IMR-90 (cell line): ENCODE measurements around the gene MALT1.

ENCODE experiments used
- BHLHE40 ChIP-seq: fragments of 150-350 bp; IDR thresholded peaks from 2 replicates; pipeline ENCODE4 v1.6.1; 2016; ENCODE audit warnings: mild to moderate bottlenecking, low read depth, low read length
- CEBPB ChIP-seq: IDR thresholded peaks from 2 replicates; pipeline ENCODE4 v1.6.1; 2012; ENCODE audit warnings: low read depth, low read length, improper control_type of control experiment
- FOS ChIP-seq: fragments of 150-350 bp; IDR thresholded peaks from 2 replicates; pipeline ENCODE4 v1.6.1; 2016; ENCODE audit warnings: low read depth, low read length
- MAZ ChIP-seq: IDR thresholded peaks from 2 replicates; pipeline ENCODE4 v1.6.1; 2012; ENCODE audit warnings: low read depth, mild to moderate bottlenecking, low read length, improper control_type of control experiment, moderate library complexity, borderline replicate concordance
- MXI1 ChIP-seq: IDR thresholded peaks from 2 replicates; pipeline ENCODE4 v1.6.1; 2012; ENCODE audit warnings: low read depth, mild to moderate bottlenecking, low read length, moderate library complexity, borderline replicate concordance
- POLR2A ChIP-seq: IDR thresholded peaks from 2 replicates; pipeline ENCODE4 v1.6.1; 2012; ENCODE audit warnings: mild to moderate bottlenecking, low read depth, low read length
- RAD21 ChIP-seq: IDR thresholded peaks from 2 replicates; pipeline ENCODE4 v1.6.1; 2012; ENCODE audit warnings: low read length, improper control_type of control experiment
- RCOR1 ChIP-seq: IDR thresholded peaks from 2 replicates; pipeline ENCODE4 v1.6.1; 2012; ENCODE audit warnings: mild to moderate bottlenecking, low read length, improper control_type of control experiment; ENCODE audit not compliant: insufficient replicate concordance
- SMC3 ChIP-seq: fragments of 150-350 bp; IDR thresholded peaks from 2 replicates; pipeline ENCODE4 v1.6.1; 2016; ENCODE audit warnings: low read depth, mild to moderate bottlenecking, antibody characterized with exemption, low read length, moderate library complexity
- TF ChIP-seq, protein P1 (sequence below): conservative IDR thresholded peaks from 2 replicates; pipeline ENCODE4 v1.5.1; 2012; ENCODE audit warnings: mild to moderate bottlenecking, low read depth, low read length, improper control_type of control experiment
- TF ChIP-seq, protein P2 (sequence below): fragments of 150-350 bp; IDR thresholded peaks from 2 replicates; pipeline ENCODE4 v1.6.1; 2017; ENCODE audit warnings: mild to moderate bottlenecking, antibody characterized with exemption, low read length, low read depth

DNA sequence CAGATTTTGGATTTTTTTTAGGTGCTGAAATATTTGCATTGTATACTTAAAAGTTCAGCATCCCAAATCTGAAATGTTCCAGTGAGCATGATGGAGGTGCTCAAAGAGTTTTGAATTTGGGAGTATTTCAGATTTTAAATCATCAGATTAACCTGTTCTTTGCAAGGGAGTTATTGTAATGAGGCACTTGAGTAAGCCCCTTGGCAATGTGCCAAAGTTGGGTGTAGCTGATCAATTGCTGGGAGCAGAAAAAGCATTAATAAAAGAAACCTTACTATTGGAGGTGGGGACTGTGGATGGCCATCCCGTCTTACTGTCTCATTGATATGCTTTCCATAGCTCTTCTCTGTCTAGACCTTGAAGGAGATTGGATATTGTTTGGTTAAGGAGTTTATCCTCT lies 28.3 kb downstream of the MALT1 start:
- TF ChIP-seq POLR2A, result no peak
- TF ChIP-seq, protein P1, sequence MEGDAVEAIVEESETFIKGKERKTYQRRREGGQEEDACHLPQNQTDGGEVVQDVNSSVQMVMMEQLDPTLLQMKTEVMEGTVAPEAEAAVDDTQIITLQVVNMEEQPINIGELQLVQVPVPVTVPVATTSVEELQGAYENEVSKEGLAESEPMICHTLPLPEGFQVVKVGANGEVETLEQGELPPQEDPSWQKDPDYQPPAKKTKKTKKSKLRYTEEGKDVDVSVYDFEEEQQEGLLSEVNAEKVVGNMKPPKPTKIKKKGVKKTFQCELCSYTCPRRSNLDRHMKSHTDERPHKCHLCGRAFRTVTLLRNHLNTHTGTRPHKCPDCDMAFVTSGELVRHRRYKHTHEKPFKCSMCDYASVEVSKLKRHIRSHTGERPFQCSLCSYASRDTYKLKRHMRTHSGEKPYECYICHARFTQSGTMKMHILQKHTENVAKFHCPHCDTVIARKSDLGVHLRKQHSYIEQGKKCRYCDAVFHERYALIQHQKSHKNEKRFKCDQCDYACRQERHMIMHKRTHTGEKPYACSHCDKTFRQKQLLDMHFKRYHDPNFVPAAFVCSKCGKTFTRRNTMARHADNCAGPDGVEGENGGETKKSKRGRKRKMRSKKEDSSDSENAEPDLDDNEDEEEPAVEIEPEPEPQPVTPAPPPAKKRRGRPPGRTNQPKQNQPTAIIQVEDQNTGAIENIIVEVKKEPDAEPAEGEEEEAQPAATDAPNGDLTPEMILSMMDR, result no peak
- no peak for TF ChIP-seq CEBPB
- TF ChIP-seq RAD21, result no peak
- TF ChIP-seq, protein P2, sequence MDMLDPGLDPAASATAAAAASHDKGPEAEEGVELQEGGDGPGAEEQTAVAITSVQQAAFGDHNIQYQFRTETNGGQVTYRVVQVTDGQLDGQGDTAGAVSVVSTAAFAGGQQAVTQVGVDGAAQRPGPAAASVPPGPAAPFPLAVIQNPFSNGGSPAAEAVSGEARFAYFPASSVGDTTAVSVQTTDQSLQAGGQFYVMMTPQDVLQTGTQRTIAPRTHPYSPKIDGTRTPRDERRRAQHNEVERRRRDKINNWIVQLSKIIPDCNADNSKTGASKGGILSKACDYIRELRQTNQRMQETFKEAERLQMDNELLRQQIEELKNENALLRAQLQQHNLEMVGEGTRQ, result no peak
- TF ChIP-seq MXI1, result no peak
- no peak for TF ChIP-seq FOS
- no peak for TF ChIP-seq SMC3
- no peak for TF ChIP-seq BHLHE40
- TF ChIP-seq RCOR1, result no peak
- TF ChIP-seq MAZ, result no peak
